GM23248 (cell line): ENCODE data around the gene MAP3K19. TPM values are rescaled to one million over a fixed set of nuclear protein-coding genes. Genes with fewer than 3 reads are reported as not detected.

Experiments
- DNase-seq: peaks from one replicate; pipeline ENCODE4 v3.0.0-alpha.2; 2015
- H2AFZ ChIP-seq: fragments of 200-600 bp; sonication (generic); 2 replicates; pipeline ENCODE4 v1.6.1; 2016; ENCODE audit warnings: antibody characterized with exemption
- H3F3A ChIP-seq: fragments of 200-600 bp; sonication (generic); 2 replicates; pipeline ENCODE4 v1.6.1; 2016; ENCODE audit warnings: mild to moderate bottlenecking, antibody characterized with exemption, mixed run types; ENCODE audit not compliant: insufficient read depth
- H3K27ac ChIP-seq: fragments of 200-600 bp; sonication (generic); 2 replicates; pipeline ENCODE4 v1.5.1; 2016; ENCODE audit warnings: mild to moderate bottlenecking
- H3K27me3 ChIP-seq: fragments of 200-600 bp; sonication (generic); replicated peaks from 2 replicates; pipeline ENCODE4 v1.6.1; 2016; ENCODE audit warnings: mild to moderate bottlenecking; ENCODE audit not compliant: insufficient read depth
- H3K36me3 ChIP-seq: fragments of 200-600 bp; sonication (generic); 2 replicates; pipeline ENCODE4 v1.6.1; 2016; ENCODE audit warnings: low read depth, mild to moderate bottlenecking
- H3K4me1 ChIP-seq: fragments of 200-600 bp; sonication (generic); 2 replicates; pipeline ENCODE4 v1.6.1; 2016; ENCODE audit warnings: mild to moderate bottlenecking; ENCODE audit not compliant: insufficient read depth
- H3K4me2 ChIP-seq: fragments of 200-600 bp; sonication (generic); one replicate; pipeline ENCODE4 v1.6.1; 2016; ENCODE audit warnings: mild to moderate bottlenecking; ENCODE audit not compliant: unreplicated experiment
- H3K4me3 ChIP-seq: fragments of 200-600 bp; sonication (generic); 2 replicates; pipeline ENCODE4 v1.5.1; 2016; ENCODE audit warnings: mild to moderate bottlenecking
- H3K79me2 ChIP-seq: fragments of 200-600 bp; sonication (generic); 2 replicates; pipeline ENCODE4 v1.6.1; 2016; ENCODE audit warnings: mild to moderate bottlenecking; ENCODE audit not compliant: insufficient read depth
- H3K9ac ChIP-seq: fragments of 200-600 bp; sonication (generic); 2 replicates; pipeline ENCODE4 v1.6.1; 2016; ENCODE audit warnings: mild to moderate bottlenecking
- H3K9me2 ChIP-seq: fragments of 200-600 bp; sonication (generic); 2 replicates; pipeline ENCODE4 v1.6.1; 2016; ENCODE audit warnings: mixed run types, mild to moderate bottlenecking, moderate library complexity; ENCODE audit not compliant: insufficient read depth
- H3K9me3 ChIP-seq: fragments of 200-600 bp; sonication (generic); one replicate; pipeline ENCODE4 v1.6.1; 2017; ENCODE audit warnings: low read depth
- H4K20me1 ChIP-seq: fragments of 200-600 bp; sonication (generic); 2 replicates; pipeline ENCODE4 v1.6.0; 2016; ENCODE audit not compliant: insufficient read depth
- EZH2 ChIP-seq: fragments of 200-600 bp; sonication (generic); IDR thresholded peaks from 2 replicates; pipeline ENCODE4 v1.6.1; 2018; ENCODE audit warnings: antibody characterized with exemption, mild to moderate bottlenecking; ENCODE audit not compliant: insufficient read depth, poor library complexity, severe bottlenecking
- EZH2phosphoT487 ChIP-seq: fragments of 200-600 bp; sonication (generic); IDR thresholded peaks from 2 replicates; pipeline ENCODE4 v1.6.1; 2018; ENCODE audit warnings: antibody characterized with exemption, moderate library complexity, mild to moderate bottlenecking, low read depth; ENCODE audit not compliant: insufficient read depth
- WGBS, 2 experiments: methylation state at CpG; one replicate each; pipeline ENCODE4 v1.1.6; 2015 to 2017; ENCODE audit warnings: low lambda C conversion rate in 2 of 2, low coverage in 1 of 2; ENCODE audit errors: missing lambda C conversion rate in 2 of 2; 5-methylcytosine and 5-hydroxymethylcytosine counted together
- in situ Hi-C: fragments of 300-500 bp; cut with MboI; formaldehyde crosslinking; loops from 2 replicates; pipeline ENCODE4 v1.15.0; 2020
- polyA plus RNA-seq: library from polyadenylated mRNA; unstranded; fragments of >200 nt; fragmentation: Nextera tagmentation; extraction: Ambion mirVana; gene quantifications from 2 replicates; pipeline ENCODE4 v1.2.1, GENCODE V29; 2016
- total RNA-seq: library from RNA; depleted of rRNA; stranded (reverse); fragments of >200 nt; shearing (Covaris generic); gene quantifications from 2 replicates; pipeline ENCODE4 v1.2.3, GENCODE V29; 2014

MAP3K19 gene
- total and polyA plus RNA-seq, 2 experiments from 2014 or later: not detected

DNA sequence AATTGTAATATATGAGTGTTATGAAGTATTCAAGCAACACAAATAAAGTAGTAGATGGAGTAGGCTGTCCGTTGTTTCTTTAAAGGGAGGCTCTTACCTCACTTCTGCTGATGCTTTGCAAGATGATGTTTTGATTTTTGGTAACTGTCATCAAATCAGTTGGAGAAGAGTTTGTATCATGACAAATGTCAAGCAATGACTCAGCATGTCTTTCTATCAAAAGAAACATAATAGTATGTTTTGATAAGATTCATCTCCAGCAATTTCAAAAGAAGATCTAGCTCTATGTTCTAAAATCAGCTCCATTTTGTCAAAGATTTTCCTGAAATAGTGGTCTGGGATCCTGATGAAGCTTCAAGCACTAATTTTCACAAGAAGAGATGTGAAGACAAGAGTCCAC, 25.6 kb downstream of the MAP3K19 start:
- Histone ChIP-seq H4K20me1 (no peaks in the 10 kb centered on the region), H3K9me3 (no peaks in the 10 kb centered on the region), H3K36me3 (no peaks in the 10 kb centered on the region), H3F3A (no peaks in the 10 kb centered on the region), H3K4me3 (no peak overlapping the region), H3K4me1 (no peaks in the 10 kb centered on the region), H3K27ac (no peak overlapping the region), H3K79me2 (no peaks in the 10 kb centered on the region), H3K4me2 (no peak overlapping the region), H2AFZ (no peak overlapping the region), H3K9me2 (no peaks in the 10 kb centered on the region), H3K27me3 (no peaks in the 10 kb centered on the region; the same call in none of the 2 replicates), H3K9ac (no peak overlapping the region)
- 74% methylated on average over 1 of the region's 1 CpG for WGBS, 2 experiments
- DNase-seq: no peak
- in situ Hi-C loops: no loop called here
- TF ChIP-seq EZH2: no peak
- no peak for TF ChIP-seq EZH2phosphoT487

DNA sequence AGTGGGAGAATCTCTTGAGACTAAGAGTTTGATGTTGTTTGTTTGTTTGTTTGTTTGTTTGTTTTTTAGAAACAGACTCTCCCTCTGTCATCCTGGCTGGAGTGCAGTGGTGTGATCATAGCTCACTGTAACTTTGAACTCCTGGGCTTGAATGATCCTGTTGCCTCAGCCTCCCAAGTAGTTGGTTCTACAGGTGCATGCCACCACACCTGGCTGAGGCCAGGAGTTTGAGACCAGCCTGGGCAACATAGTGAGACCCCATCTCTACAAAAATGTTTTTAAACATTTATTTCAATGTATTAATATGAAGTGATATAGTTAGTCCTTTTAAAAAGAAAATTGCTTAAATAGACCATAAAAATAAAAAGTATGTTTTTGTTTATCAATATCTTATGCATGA, 35.6 kb downstream of the MAP3K19 start:
- no peak overlapping the region for H2AFZ ChIP-seq
- no peaks in the 10 kb centered on the region for H3K9me3 ChIP-seq
- H3K9me2 ChIP-seq: no peaks in the 10 kb centered on the region; the same call in 1 of the 2 replicates
- H3K9ac ChIP-seq: no peak overlapping the region
- H3K36me3 ChIP-seq: no peaks in the 10 kb centered on the region
- H3K4me3 ChIP-seq: no peak overlapping the region
- H3K79me2 ChIP-seq: no peaks in the 10 kb centered on the region
- H3K27me3 ChIP-seq: peaks cover 22% of the 10 kb centered on the region
- H3K4me2 ChIP-seq: no peak overlapping the region
- H4K20me1 ChIP-seq: no peaks in the 10 kb centered on the region
- no peak for DNase-seq
- TF ChIP-seq EZH2 (no peak), EZH2phosphoT487 (no peak)
- no peaks in the 10 kb centered on the region for H3F3A ChIP-seq
- in situ Hi-C loops: loop anchor here (10.0 kb wide), 1 partner anchor 693 kb away; no protein-coding TSS in a partner anchor
- no peak overlapping the region for H3K27ac ChIP-seq
- no peaks in the 10 kb centered on the region for H3K4me1 ChIP-seq

DNA sequence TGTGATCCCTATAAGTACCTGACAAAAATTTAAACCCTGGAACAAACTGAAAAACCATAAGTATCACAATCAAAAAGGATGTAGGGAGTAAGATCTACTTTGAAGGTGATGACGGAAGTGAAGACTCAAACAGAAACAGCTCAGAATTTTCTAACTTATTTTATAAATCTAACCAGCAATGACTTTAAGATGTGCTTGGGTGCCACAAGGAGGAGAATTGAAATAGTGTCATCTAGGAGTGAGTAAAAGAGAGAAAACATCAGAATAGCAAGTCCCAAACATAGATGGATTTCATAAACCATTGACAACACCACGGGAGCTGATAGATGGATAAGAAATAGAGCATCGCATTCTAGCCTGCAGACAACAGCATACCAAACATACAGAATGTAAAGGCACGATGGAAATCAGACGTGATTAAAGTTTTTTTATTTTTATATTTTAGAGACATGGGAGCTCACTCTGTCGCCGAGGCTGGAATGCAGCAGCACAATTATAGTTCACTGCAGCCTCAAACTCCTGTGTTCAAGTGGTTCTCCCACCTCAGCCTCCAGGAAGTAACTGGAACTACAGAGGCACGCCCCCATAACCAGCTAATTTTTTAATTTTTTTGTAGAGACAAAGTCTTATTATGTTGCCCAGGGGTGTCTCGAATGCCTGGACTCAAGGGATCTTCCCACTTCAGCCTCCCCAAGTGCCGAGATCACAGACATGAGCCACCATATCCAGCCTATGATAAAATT, 36.9 kb downstream of the MAP3K19 start:
- H3K4me1 ChIP-seq: no peaks in the 10 kb centered on the region
- no peaks in the 10 kb centered on the region for H3K36me3 ChIP-seq
- H2AFZ ChIP-seq: no peak overlapping the region
- no peaks in the 10 kb centered on the region; the same call in 1 of the 2 replicates for H3K9me2 ChIP-seq
- H3K27me3 ChIP-seq: peaks cover 23% of the 10 kb centered on the region; the same call in 1 of the 2 replicates
- no peak for DNase-seq
- H3K4me3 ChIP-seq: no peak overlapping the region
- no peaks in the 10 kb centered on the region for H3K9me3 ChIP-seq
- no peak overlapping the region for H3K27ac ChIP-seq
- in situ Hi-C loops: loop anchor here (10.0 kb wide), 1 partner anchor 694 kb away; no protein-coding TSS in a partner anchor
- no peaks in the 10 kb centered on the region for H4K20me1 ChIP-seq
- TF ChIP-seq EZH2: no peak
- H3K79me2 ChIP-seq: no peaks in the 10 kb centered on the region
- H3K4me2 ChIP-seq: no peak overlapping the region
- H3F3A ChIP-seq: no peaks in the 10 kb centered on the region
- no peak overlapping the region for H3K9ac ChIP-seq
- 56 to 57% methylated on average over 10 of the region's 10 CpGs for WGBS, 2 experiments

DNA sequence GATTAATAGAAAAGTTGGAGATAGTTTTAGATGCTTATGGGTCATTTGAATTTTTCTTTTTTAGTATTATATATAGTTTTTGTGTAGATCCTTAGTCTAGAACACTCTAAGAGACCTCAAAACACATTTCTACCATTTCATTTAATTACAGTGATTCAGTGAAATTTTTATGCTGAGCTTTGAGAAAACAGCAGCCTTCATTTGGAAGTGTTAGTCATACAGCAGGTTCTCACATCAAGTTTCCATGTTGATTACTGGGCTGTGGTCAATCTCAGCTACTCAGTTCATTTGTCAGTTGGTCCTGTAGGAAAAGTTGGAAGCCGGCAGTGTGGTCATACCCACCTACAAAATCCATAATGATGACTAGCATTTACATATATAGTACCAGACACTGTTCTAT, 37.9 kb downstream of the MAP3K19 start:
- Histone ChIP-seq H3K36me3 (no peaks in the 10 kb centered on the region), H3K9me3 (no peaks in the 10 kb centered on the region), H3K27ac (no peak overlapping the region), H4K20me1 (no peaks in the 10 kb centered on the region), H3F3A (no peaks in the 10 kb centered on the region), H3K27me3 (peaks cover 30% of the 10 kb centered on the region), H3K9me2 (no peaks in the 10 kb centered on the region), H3K79me2 (no peaks in the 10 kb centered on the region), H2AFZ (no peak overlapping the region), H3K9ac (no peak overlapping the region), H3K4me3 (no peak overlapping the region), H3K4me1 (no peaks in the 10 kb centered on the region), H3K4me2 (no peak overlapping the region)
- TF ChIP-seq EZH2phosphoT487 (no peak), EZH2 (no peak)
- DNase-seq: peak; percentile 5
- WGBS, 2 experiments: 85 to 94% methylated on average over 1 of the region's 1 CpG
- in situ Hi-C loops: no loop called here
